ENCODE measurements around the gene CORO1C.

CORO1C gene

DNA sequence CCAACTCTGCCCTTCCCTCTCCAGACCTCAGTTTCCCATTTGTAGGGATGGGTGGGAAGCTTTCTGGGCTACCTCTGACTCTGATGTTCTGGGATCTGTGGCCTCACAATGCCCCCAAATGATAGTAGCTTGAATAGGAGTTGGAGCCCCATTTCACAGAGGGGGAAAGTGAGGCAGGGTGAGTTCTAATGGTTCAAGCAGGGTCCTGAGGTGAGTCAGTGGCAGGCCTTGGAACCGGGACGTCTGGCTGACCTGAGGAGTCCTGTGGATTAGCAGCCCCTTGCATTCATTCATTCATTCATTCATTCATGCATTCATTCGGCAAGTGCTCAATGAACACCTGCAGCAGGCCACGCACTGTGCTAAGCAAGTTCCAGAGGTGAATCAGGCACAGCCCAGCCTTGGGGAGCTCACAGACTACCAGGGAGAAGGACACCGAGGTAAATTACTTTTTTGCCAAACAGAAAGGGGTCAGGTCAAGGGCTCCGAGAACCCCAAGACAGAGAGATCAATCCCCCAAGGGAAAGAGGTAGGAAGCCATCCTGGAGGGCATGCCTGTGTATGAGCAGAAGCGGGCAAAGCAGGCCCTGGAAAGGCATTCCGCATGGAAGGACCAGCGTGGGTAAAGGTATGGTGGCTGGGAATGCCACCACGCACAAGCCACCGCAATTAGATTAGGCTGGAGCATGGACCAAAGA is 132.6 kb downstream of the CORO1C start:
- H3K9me3 Mint-ChIP-seq, result no peaks in the 10 kb centered on the region
- H3K27ac Mint-ChIP-seq, result no peak overlapping the region
- H3K36me3 Mint-ChIP-seq, result no peaks in the 10 kb centered on the region
- no peaks in the 10 kb centered on the region for H3K4me1 Mint-ChIP-seq
- no peak overlapping the region for H3K4me3 Mint-ChIP-seq
- H3K27me3 Mint-ChIP-seq, result no peaks in the 10 kb centered on the region

- Mint-ChIP-seq H3K27ac (no peak within 1 kb of the TSS), H3K9me3 (no peaks in the 10 kb centered on the region), H3K36me3 (no peaks in the 10 kb centered on the region), H3K4me1 (no peaks in the 10 kb centered on the region), H3K4me3 (no peak within 1 kb of the TSS), H3K27me3 (no peaks in the 10 kb centered on the region)
These were observed 133.5 kb downstream of the CORO1C start, which contains the start of gene TMEM119 for GRCh38 chr12:108597559-108598471. TSS of gene TMEM119 (minus strand) at chr12:108598084. CDS start at chr12:108592383, 5,701 bp downstream.

DNA sequence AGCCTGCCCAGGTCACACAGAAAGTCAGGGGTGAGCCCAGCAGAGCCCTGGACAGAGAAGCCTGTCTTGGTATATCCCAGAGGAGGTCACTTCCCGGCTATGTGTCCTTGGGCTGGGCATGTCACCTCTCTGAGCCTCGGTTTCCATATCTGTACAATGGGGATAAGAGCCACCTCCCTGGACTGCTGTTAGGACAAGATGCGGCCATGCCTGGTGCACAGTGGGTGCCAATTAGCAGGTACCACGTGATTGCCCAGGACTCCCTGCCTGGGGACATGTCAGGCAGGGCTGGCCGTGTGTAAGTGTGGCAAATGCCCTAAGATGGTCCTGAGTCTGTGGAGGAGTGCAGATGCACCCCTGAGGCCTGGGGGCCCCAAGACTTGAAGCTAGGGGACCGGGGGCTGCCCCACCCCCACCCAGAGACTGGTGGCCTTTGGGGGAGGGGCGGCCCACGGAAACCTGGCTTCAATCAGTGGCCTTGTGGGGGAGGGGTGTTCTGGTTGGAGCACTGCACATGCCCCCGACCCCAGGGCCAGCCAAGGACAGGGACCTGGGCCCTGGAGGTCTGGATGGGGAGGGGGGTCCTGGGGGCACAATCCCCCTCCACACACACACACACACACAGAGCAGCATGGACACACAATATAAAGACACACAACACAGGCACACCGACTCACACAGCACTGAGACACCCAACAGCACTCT is 134.3 kb downstream of the CORO1C start:
- Mint-ChIP-seq H3K9me3 (no peaks in the 10 kb centered on the region), H3K36me3 (no peaks in the 10 kb centered on the region), H3K4me3 (no peak overlapping the region), H3K4me1 (no peaks in the 10 kb centered on the region), H3K27me3 (no peaks in the 10 kb centered on the region), H3K27ac (no peak overlapping the region)

GRCh38 chr12:108595711-108596647 is 135.3 kb downstream of the CORO1C start:
- Mint-ChIP-seq H3K4me1 (no peaks in the 10 kb centered on the region), H3K27ac (no peak overlapping the region), H3K36me3 (no peaks in the 10 kb centered on the region), H3K27me3 (no peaks in the 10 kb centered on the region), H3K9me3 (no peaks in the 10 kb centered on the region), H3K4me3 (no peak overlapping the region)

Data from activated naive CD4-positive, alpha-beta T cell treated with anti-CD3 and anti-CD28 coated beads, Interleukin-2, amount 50 U/mL, for 24 hours (primary cell).